ENCODE data around the gene ARHGEF12.

The ARHGEF12 gene

DNA sequence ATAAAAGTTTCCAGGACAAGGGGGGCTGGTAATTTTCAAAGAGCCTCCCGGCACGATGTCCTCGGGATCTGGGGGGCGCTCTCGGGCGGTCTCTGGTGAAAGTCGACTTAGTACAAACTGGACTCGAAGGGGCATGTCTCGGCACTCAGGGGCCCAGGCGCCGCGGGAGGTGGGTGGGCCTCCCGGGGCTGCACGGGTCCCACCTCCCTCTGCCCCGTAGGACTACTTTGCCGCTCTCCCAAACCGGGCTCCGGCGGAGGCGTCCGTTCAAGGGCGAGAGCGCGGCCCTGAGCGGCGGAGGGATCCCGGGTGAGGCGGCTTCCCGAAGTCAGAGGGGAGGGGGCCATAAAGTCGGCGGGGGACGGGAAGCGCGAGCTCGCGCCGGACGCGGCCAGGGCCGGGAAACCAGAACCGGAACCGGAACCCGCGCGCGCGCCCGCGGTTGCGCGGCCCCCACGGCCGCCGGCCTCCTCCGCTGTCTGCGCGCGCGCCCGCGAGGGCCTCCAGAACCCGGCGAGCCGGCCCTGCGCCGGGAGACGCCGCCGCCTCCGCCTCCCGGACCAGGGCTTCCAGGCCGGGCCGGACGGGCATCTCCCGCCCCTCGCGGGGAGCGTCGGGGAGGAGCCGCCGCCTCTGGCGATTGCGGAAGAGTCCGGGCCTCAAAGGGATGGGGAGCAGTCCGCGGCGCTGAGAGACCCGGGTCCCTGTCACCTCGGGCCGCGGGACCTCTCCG is at the start of gene ARHGEF12:
Gene ARHGEF12, plus strand, starts transcription at position 506 of the 733 bp plus-strand sequence. CDS start 831 bp downstream, outside the sequence.
- DNase-seq (ENCODE audit: low read depth) = peak; percentile 47

DNA sequence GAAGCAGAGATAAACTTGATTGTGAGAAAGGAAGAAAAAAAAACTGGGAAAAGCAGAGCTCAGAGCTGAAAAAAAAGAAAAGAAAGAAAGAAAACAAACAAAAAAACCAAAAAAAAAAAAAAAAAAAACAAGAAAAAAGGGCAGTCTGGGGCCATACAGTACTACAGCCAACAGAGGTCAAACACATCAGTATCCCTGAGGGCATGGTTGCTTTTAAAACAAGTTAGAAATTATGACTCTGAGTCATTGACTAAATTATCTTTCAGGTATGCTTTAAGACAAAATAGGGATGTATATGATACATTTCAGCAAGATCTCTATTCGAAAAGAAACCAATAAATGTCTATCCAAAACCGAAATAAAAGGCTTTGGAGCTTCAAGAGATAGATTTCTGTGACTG is 48.2 kb upstream of the ARHGEF12 start:
- no peak for DNase-seq (ENCODE audit: low read depth)

- no peak for DNase-seq (ENCODE audit: low read depth)
These were observed 46.8 kb upstream of the ARHGEF12 start for GRCh38 chr11:120289426-120289825.

- no peak for DNase-seq (ENCODE audit: low read depth)
These were observed 45.3 kb upstream of the ARHGEF12 start for GRCh38 chr11:120290956-120291355.

DNA sequence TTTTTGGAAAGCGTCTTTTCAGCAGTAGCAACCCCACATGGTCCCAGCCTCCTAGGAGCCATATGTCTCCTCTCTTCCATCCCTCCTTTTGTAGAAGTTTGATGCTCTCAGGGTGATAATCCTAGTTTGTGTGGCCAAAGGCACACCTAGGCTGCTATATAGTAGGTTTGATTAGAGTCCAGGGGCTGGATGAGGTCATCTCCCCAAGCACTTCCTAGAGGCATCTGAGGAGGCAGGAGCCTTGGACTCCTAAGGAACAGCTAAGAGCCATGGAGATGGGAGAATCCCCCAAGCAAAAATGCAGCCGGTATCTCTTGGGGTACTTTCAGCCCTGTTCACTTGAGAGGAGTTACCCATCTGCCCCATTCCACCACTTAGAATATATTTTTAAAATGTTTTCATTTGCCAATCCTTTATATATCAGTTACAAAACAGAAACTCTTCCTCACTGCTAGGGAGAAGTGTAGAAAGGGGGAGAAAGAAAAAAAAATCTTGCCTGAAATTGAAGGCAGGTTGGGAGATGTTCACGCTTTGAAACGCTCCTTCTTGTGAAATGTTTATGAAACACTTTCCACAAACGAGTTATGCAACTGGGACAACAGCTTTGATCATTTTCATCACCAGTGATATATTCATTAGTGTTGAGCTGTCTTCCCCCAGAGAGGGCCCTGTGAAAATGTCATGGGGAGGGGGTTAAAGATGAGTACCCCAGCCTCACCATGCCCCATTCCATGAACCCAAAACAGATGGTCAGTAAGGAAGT is 43.0 kb upstream of the ARHGEF12 start:
- no peak for DNase-seq (ENCODE audit: low read depth)

GRCh38 chr11:120294096-120294495 is 42.1 kb upstream of the ARHGEF12 start:
- DNase-seq (ENCODE audit: low read depth) = no peak

- DNase-seq (ENCODE audit: low read depth) = no peak
These were observed 41.1 kb upstream of the ARHGEF12 start for GRCh38 chr11:120295099-120295498.

DNA sequence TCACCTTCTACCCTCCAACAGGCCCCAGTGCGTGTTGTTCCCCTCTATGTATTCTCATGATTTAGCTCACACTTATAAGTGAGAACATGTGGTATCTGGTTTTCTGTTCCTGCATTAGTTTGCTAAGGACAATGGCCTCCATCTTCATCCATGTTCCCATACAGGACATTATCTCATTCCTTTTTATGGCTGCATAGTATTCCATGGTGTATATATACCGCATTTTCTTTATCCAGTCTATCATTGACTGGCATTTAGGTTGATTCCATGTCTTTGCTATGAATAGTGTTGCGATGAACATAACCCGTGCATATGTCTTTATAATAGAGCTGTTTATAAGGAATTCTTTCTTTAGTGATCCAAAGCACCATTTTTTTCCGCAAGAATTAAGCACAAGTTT is 39.7 kb upstream of the ARHGEF12 start:
- DNase-seq (ENCODE audit: low read depth) = no peak

DNA sequence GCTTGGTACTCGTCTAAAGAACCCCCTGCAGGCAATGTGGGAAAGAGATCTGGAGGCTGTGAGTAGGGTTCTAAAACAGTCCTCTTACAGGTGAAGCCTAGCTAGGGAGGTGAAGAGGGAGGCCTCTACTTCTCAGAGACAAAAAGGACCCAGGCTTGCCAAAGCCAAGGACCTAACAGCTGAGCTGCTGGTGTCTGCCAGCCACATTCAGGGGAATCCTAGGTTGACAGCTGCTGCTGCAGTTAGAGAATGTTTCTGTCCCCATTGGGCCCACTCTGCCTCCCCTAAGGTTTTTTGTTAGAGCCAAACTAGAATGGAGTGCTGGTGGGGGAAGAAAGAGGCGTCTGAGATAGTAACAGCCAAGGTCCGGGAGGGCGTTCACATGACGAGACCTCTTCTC is 37.8 kb upstream of the ARHGEF12 start:
- no peak for DNase-seq (ENCODE audit: low read depth)

- no peak for DNase-seq (ENCODE audit: low read depth)
These were observed 34.0 kb upstream of the ARHGEF12 start for GRCh38 chr11:120302001-120302805.

GRCh38 chr11:120303004-120303637 is 33.1 kb upstream of the ARHGEF12 start:
- peak; percentile 14 for DNase-seq (ENCODE audit: low read depth)

- no peak for DNase-seq (ENCODE audit: low read depth)
These were observed 31.7 kb upstream of the ARHGEF12 start for GRCh38 chr11:120304526-120304925.

DNA sequence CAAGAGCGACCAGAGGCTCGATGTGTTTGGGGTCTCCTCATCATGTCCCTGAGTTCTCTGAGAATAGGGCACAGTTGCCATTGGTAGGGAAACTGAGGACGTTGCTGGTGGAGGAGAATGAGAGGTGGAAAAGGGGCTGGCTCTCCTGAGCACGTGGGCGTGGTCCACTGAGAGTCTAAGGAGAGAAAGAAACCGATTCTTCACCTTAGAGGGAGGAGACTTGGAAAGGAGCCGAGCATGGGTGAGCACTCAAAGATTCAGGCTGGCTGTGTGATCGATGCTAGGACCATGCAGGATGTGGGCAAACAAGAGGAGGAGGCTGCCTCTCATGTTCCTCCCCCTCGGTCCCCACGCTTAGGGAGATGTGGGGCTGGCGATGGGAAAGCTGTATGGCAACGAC is 30.9 kb upstream of the ARHGEF12 start:
- DNase-seq (ENCODE audit: low read depth) = no peak

DNA sequence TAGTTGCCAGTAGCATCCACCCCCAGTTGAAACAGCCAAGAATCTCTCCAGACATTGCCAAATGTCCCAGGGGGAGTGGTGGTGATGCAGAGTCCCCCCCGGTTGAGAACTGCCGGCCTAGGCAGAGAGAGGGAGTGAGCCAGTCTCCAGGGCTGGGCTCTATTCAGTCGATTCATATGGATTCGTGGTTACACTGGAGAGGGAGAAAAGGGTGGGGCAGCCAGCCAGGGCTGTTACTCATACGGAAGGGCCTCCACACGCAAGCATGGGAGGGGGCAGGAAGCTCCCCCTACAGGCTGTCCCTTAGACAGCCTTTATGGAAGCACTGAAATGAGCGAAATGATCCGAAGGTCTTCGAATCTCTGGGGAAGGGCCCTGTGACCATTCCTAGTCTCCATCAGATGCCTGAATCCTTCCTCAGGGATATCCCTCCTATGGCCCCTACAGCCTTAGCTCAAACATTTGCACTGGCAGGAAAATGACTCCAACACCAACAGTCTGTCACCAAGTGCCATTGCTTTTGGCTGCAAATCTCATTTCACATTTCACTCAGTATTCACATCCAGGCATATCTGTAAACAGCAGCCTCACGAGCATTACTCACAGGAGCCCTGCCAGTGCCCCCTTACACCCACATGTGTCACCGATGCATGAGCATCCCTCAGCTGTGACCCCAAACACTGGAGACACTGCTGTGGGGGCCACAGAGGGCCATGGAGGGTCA is 29.5 kb upstream of the ARHGEF12 start:
- DNase-seq (ENCODE audit: low read depth) = no peak

DNA sequence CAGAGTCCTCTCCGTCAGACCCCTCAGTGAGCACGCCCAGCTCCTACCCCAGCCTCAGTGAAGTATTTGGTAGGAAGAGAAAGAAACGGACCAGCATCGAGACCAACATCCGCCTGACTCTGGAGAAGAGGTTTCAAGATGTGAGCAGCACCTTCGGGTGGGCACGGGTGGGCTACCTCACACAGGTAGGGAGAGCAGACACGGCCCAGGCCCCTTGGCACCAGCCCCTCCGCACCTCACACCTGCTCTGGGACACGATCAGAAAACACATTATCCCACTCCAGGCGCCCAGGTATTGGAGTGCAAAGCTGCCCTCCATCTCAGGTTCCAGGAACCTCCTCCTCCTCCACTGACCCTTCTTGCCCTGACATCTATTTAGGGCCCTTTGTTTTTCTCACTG is 28.7 kb upstream of the ARHGEF12 start:
- DNase-seq (ENCODE audit: low read depth) = no peak

GRCh38 chr11:120308081-120308480 is 28.1 kb upstream of the ARHGEF12 start:
- no peak for DNase-seq (ENCODE audit: low read depth)

DNA sequence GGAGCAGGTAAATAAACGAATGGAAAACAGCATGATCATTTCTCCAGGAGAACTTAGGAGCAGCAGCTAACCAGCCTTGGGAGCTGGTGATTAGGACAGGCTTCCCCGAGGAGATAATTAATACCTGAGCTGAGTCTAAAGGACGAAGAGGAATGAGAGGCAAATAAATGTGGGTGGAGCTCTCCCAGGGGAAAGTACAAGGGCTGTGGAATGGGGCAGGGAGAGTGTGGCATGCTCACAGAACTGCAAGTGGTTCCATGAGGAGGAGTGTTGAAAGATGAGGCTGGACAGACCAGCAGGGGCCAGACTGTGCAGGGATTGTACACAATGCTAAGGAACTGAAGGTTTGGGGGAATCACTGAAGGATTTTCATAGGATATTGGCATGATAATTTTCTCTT is 25.3 kb upstream of the ARHGEF12 start:
- no peak for DNase-seq (ENCODE audit: low read depth)

GRCh38 chr11:120314861-120315260 is 21.4 kb upstream of the ARHGEF12 start:
- no peak for DNase-seq (ENCODE audit: low read depth)

DNA sequence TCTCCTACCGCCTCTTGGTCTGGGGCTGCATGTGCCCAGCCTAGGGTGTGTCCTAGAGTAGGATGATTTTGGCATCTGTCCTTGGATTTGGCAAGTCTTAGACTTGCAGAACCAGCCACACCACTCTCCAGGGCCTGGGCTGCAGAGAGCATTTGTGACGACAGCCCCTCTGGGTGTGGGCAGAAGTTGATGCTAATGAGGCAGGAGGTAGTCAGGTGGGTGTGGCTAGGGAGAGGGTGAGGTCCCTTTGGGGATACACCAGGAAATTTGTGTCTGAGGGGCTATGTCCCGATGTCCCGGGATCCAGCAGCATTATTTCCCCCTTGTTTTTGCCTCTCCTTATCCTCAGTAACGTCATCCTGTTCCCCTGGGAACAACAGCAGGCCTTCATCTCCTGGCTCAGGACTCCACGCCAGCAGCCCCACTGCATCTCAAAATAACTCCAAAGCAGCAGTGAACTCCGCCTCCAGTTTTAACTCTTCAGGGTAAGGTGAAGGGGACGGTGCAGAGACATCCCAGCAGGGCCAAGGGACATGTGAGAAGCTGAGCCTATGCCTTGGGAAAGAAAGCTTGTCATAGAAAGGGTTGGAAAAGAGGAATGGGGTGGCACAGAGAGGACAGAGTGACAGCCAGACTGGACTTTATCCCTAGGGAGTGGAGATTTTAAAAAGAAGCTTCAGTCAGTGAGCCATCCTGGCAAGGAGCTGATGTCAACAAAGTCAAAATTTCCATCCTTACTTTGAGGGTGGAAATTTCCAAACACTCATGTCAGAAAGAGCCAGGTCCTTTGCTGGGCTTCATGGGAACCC is 19.1 kb upstream of the ARHGEF12 start:
- no peak for DNase-seq (ENCODE audit: low read depth)

DNA sequence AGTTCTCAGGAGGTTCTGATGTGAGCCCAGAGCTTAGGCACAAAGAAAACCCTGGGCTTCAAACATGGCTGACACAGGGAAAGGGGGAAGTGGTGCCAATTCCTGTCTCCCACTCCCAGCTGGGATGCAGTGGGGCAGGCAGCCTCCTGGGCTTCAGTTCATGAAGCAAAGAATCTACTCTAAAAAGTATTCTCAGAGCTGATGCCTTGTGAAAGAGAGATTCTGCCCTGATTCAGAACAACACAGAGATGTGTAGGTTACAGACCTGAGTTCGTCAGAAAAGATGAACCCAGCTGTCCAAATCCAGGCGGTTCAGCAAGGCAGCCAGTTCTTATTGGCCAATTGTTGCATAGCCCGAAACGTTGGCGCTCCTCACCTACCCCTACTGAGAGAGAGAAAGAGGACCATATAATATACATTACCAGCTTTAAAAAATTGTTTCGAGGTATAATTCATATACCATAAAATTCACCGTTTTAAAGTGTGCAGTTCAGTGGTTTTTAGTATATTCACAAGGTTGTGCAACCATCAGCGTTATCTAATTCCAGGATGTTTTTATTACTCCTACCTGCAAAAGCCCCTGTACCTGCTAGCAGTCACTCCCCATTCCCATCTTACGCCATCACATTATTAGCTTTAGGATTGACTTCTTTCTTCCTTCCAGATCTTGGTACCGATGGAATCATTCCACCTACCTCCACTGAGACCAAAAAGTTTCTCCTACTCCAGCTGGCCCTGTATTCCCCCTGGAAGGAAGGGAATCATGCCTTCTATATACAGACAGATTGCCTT is 18.3 kb upstream of the ARHGEF12 start:
- DNase-seq (ENCODE audit: low read depth) = no peak

Measured in stimulated activated CD8-positive, alpha-beta memory T cell treated with anti-CD3 and anti-CD28 coated beads, Interleukin-15, amount 100 ng/mL, for 1 hour (primary cell).